Ascending aorta (tissue), 2 donors: Measurements from ENCODE around the gene RPRD1A. TPM values are rescaled to one million over a fixed set of nuclear protein-coding genes. Genes with fewer than 3 reads are reported as not detected.
"Not testable (repeated sequence)": the region's sequence is repeated elsewhere in the genome, so short reads cannot be mapped to it uniquely, and the experiment has no call there.

Experiments
- DNase-seq, 2 donors: peaks; one replicate each; pipeline ENCODE4 v3.0.0-alpha.2; 2019; ENCODE audit warnings: low spot score in 2 of 2
- H3K27ac ChIP-seq, 2 donors: fragments of 200-600 bp; sonication (generic); one replicate each; pipeline ENCODE4 v1.5.1; 2016 to 2017; ENCODE audit warnings: mild to moderate bottlenecking in 1 of 2
- H3K27me3 ChIP-seq: fragments of 200-600 bp; sonication (generic); one replicate; pipeline ENCODE4 v1.5.1; 2017
- H3K36me3 ChIP-seq, 2 donors: fragments of 200-600 bp; sonication (generic); one replicate each; pipeline ENCODE4 v1.5.1; 2016
- H3K4me1 ChIP-seq, 2 donors: fragments of 200-600 bp; sonication (generic); one replicate each; pipeline ENCODE4 v1.5.1; 2016 to 2017; ENCODE audit warnings: mild to moderate bottlenecking in 1 of 2
- H3K4me3 ChIP-seq, 2 donors: fragments of 200-600 bp; sonication (generic); one replicate each; pipeline ENCODE4 v1.5.1; 2016 to 2017; ENCODE audit warnings: mild to moderate bottlenecking in 1 of 2
- H3K9me3 ChIP-seq, 2 donors: fragments of 200-600 bp; sonication (generic); one replicate each; pipeline ENCODE4 v1.5.1; 2016
- intact Hi-C: fragments of 100-400 bp; cut with DNase I; formaldehyde crosslinking; loops from one replicate; pipeline ENCODE4 v1.15.1; 2023
- total RNA-seq: library from RNA; depleted of rRNA; stranded (reverse); fragments of >200 nt; gene quantifications from one replicate; pipeline ENCODE4 v1.1.0, GENCODE V29; 2016
- TF ChIP-seq, protein P1 (sequence below), 3 experiments: fragments of 200-600 bp in 2 of 3; fragments of 450-650 bp in 1 of 3; sonication (generic) in 2 of 3; IDR thresholded peaks; one replicate each; pipeline ENCODE4 v1.5.1; 2016 to 2019; ENCODE audit warnings: antibody characterized with exemption in 3 of 3, mild to moderate bottlenecking in 1 of 3, moderate library complexity in 1 of 3

The RPRD1A gene
- total RNA-seq, 1 donor from 2014 or later = 16.4 TPM

GRCh38 chr18:36035253-36035652, 32.1 kb downstream of the RPRD1A start:
- Histone ChIP-seq H3K4me1 (no peaks in the 10 kb centered on the region), H3K27me3 (no peaks in the 10 kb centered on the region)
- intact Hi-C loops = no loop called here

GRCh38 chr18:36034299-36034895, 33.0 kb downstream of the RPRD1A start:
- Histone ChIP-seq H3K36me3 (peaks cover 0 to 8% of the 10 kb centered on the region in 2 donors), H3K4me1 (no peaks in the 10 kb centered on the region), H3K4me3 (no peak overlapping the region), H3K9me3 (no peaks in the 10 kb centered on the region), H3K27ac (no peak overlapping the region), H3K27me3 (no peaks in the 10 kb centered on the region)
- no peak for DNase-seq
- intact Hi-C loops = no loop called here
- TF ChIP-seq, protein P1, sequence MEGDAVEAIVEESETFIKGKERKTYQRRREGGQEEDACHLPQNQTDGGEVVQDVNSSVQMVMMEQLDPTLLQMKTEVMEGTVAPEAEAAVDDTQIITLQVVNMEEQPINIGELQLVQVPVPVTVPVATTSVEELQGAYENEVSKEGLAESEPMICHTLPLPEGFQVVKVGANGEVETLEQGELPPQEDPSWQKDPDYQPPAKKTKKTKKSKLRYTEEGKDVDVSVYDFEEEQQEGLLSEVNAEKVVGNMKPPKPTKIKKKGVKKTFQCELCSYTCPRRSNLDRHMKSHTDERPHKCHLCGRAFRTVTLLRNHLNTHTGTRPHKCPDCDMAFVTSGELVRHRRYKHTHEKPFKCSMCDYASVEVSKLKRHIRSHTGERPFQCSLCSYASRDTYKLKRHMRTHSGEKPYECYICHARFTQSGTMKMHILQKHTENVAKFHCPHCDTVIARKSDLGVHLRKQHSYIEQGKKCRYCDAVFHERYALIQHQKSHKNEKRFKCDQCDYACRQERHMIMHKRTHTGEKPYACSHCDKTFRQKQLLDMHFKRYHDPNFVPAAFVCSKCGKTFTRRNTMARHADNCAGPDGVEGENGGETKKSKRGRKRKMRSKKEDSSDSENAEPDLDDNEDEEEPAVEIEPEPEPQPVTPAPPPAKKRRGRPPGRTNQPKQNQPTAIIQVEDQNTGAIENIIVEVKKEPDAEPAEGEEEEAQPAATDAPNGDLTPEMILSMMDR (IDR thresholded peaks at IDR 0.05) = no peak

More at GRCh38 chr18:36035253-36035652, 32.1 kb downstream of the RPRD1A start:
- no peaks in the 10 kb centered on the region for H3K36me3 ChIP-seq
- TF ChIP-seq, protein P1 (IDR thresholded peaks at IDR 0.05) = no peak
- DNase-seq = no peak
- no peak overlapping the region for H3K4me3 ChIP-seq
- no peaks in the 10 kb centered on the region for H3K9me3 ChIP-seq
- H3K27ac ChIP-seq = no peak overlapping the region

- H3K27ac ChIP-seq = no peak overlapping the region
- intact Hi-C loops = no loop called here
- no peak overlapping the region for H3K4me3 ChIP-seq
- H3K36me3 ChIP-seq = peaks cover 7 to 12% of the 10 kb centered on the region in 2 donors
- TF ChIP-seq, protein P1 (IDR thresholded peaks at IDR 0.05) = no peak
- no peaks in the 10 kb centered on the region for H3K27me3 ChIP-seq
- no peaks in the 10 kb centered on the region for H3K4me1 ChIP-seq
- no peak for DNase-seq
- no peaks in the 10 kb centered on the region for H3K9me3 ChIP-seq
Measured at GRCh38 chr18:36031903-36032302, 35.5 kb downstream of the RPRD1A start.

DNA sequence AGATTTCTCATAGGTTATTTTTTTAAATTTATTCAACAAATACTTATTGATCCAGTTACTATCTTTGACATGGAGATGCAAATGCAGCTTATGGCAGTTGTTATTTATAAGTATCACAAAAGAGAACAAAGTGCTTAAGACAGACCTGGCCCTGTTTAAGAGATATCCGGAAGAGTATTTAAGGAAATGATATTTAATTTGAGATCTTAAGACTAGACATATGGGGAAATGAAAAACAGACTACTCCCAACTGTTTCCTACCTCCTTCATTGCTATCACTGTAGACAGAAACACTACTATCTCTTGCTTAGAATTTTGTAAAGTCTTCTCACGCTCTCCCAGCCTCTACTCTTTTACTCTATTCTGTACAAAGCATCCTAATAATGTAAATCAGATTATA, 36.0 kb downstream of the RPRD1A start:
- Histone ChIP-seq H3K9me3 (no peaks in the 10 kb centered on the region), H3K4me1 (no peaks in the 10 kb centered on the region), H3K36me3 (peaks cover 12% of the 10 kb centered on the region in 2 donors), H3K27ac (no peak overlapping the region), H3K27me3 (no peaks in the 10 kb centered on the region), H3K4me3 (no peak overlapping the region)
- intact Hi-C loops = no loop called here
- TF ChIP-seq, protein P1 (IDR thresholded peaks at IDR 0.05) = no peak
- DNase-seq = no peak

DNA sequence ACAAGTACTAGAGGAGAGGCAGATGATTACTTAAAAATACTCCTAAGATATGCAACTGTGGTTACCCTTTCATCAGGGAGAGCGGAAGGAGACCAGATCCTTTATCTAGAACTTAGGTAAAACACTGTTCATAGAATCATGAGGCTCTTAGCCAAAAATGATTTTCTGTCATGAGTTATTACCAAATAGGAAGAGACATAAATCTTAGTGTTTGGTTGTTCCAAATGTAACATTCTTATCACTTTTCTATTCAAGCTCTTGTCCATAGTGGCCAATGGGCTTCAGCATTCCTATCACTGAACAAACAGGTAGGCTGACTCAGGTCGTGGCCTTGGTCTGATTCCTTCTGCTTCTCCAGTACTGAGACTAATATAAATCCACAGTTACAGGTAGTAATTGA, 38.5 kb downstream of the RPRD1A start:
- Histone ChIP-seq H3K27ac (no peak overlapping the region), H3K9me3 (no peaks in the 10 kb centered on the region), H3K4me1 (no peaks in the 10 kb centered on the region), H3K4me3 (no peak overlapping the region), H3K27me3 (no peaks in the 10 kb centered on the region), H3K36me3 (peaks cover 12 to 25% of the 10 kb centered on the region in 2 donors)
- DNase-seq = no peak
- TF ChIP-seq, protein P1 (IDR thresholded peaks at IDR 0.05) = no peak
- intact Hi-C loops = no loop called here

DNA sequence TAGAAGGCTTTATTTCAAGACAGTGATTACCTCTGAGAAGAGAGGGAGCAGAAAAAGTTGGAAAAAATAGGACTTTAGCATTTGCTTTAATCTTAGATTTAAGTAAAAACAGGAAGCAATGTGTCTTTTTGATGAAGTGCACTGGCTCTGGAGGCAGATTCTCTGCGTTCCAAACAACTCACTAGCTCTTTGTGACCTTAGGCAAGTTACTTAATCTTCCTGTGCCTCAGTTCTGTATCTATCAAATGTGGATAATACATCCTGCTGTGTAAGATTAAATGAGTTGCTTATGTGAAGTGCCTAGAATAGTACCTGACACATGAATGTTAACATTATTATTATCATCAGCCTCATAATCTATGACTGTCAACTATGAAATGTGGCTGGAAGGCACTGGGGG, 42.3 kb downstream of the RPRD1A start:
- Histone ChIP-seq H3K4me3 (no peak overlapping the region), H3K36me3 (peaks cover 10 to 25% of the 10 kb centered on the region in 2 donors), H3K27ac (no peak overlapping the region), H3K4me1 (no peaks in the 10 kb centered on the region), H3K27me3 (no peaks in the 10 kb centered on the region), H3K9me3 (no peaks in the 10 kb centered on the region)
- DNase-seq = no peak
- TF ChIP-seq, protein P1 (IDR thresholded peaks at IDR 0.05) = no peak
- intact Hi-C loops = no loop called here

GRCh38 chr18:36024241-36024640, 43.1 kb downstream of the RPRD1A start:
- H3K27ac ChIP-seq, intact Hi-C loops, H3K4me3 ChIP-seq, H3K4me1 ChIP-seq, H3K9me3 ChIP-seq, DNase-seq, H3K27me3 ChIP-seq: not testable (repeated sequence)
- H3K36me3 ChIP-seq = peaks cover 2 to 28% of the 10 kb centered on the region in 2 donors
